K562 (cell line): Measurements from ENCODE around the gene CLP1. TPM values are rescaled to one million over a fixed set of nuclear protein-coding genes. Genes with fewer than 3 reads are reported as not detected.

Experiments used
- ZNF318 ChIP-seq, 2 experiments: fragments of 450-650 bp; IDR thresholded peaks; 2 replicates each; pipeline ENCODE4 v1.6.1; 2016; ENCODE audit warnings: mild to moderate bottlenecking in 2 of 2, borderline replicate concordance in 1 of 2, low read depth in 1 of 2, moderate library complexity in 1 of 2
- polyA plus RNA-seq, 8 experiments: library from polyadenylated mRNA; depleted of rRNA in 4 of 8; stranded (reverse) in 5 of 8; unstranded in 3 of 8; fragments of >200 nt; fragmentation: Nextera tagmentation in 2 of 8; fragmentation: Illumina TruSeq in 1 of 8; extraction: Ambion mirVana in 2 of 8; extraction: Trizol in 1 of 8; gene quantifications; 2 replicates each; pipeline versions ENCODE4 v1.2.1 to v1.2.3, GENCODE V29; 2011 to 2014; ENCODE audit warnings: inconsistent platforms in 1 of 8, missing spikeins in 1 of 8
- total RNA-seq, 7 experiments: library from RNA; depleted of rRNA in 6 of 7; stranded (reverse); fragments of >200 nt in 6 of 7; fragmentation: Illumina TruSeq in 2 of 7; extraction: Trizol in 2 of 7; gene quantifications; 2 replicates each; pipeline versions ENCODE4 v1.2.1 to v1.2.3, GENCODE V29; 2011 to 2021; ENCODE audit warnings: low replicate concordance in 1 of 7

The CLP1 gene
- total and polyA plus RNA-seq, 9 of the 15 experiments (the other 6 are each of a cell fraction or from before 2014, with no cell fraction given), result 19.1 to 46.2 (median 27.8) TPM

GRCh38 chr11:57653163-57653562 lies 4.4 kb upstream of the CLP1 start (continued):
- 0 out of 4 replicates have a peak, but pooled peaks of 1 of the 2 experiments have one; percentile 15 for TF ChIP-seq ZNF318 (IDR thresholded peaks at IDR 0.05; ENCODE audit: borderline replicate concordance in 1 of 2, low read depth in 1 of 2)
